ENCODE measurements around the gene CCT3.

CCT3 gene

DNA sequence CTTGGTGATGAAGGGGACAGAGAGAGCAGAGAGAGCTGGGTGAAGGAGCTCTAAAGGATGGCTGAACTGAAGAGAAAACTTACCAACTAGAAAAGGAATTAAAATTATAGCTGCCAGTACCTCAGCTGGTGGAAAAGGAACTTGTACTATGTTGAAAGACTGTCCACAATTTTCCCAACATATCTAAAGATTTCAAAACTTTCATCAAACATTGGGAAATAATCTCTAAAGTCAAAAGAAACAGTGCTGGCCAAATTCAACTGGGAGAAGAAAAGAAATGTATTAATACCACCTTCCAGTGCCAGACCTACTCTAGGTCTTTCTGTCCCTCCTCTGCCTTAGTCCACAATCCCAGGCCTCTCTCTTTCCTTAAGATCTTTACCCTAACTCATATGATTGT lies 61.6 kb downstream of the CCT3 start:
- no peak for DNase-seq

GRCh38 chr1:156270314-156270713 lies 67.8 kb downstream of the CCT3 start:
- DNase-seq, result no peak

DNA sequence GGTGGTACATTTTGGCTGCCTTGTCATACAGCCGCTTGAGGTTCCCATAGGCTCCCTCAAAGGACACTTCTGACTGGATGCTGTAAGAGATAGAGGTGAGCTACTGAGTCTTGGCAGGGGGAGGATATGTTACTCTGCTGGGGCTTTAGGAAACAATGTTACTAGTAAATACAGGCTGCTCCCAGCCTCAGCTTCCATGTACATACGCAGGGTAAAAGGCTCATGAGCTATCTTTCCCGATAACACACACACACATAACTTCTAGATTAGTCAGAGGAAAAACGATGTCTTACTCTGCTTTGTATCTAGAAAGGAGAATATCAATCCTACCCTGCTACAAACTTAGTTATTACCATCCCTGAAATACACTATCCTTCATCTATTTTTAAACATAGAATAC lies 69.8 kb downstream of the CCT3 start:
- no peak for DNase-seq

- no peak for DNase-seq
Measured at GRCh38 chr1:156266051-156266450, 72.0 kb downstream of the CCT3 start.

DNA sequence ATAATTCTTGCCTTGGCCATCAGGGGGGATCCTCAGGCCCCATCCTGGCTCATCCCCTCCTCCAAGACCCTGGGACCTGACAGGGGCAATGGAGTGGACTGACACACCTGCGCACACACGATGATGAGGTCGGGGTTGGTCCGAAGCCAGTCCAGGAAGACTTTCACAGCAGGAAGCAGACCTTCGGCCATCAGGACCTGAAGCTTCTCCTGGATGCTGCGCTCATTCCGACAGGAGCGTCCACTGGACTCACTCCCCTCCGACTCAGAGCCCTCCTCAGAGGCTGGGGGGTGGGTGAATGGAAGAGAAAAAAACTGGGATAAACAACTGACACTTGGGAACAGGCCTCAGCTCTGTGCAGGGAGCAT lies 74.8 kb downstream of the CCT3 start:
- no peak for DNase-seq

DNA sequence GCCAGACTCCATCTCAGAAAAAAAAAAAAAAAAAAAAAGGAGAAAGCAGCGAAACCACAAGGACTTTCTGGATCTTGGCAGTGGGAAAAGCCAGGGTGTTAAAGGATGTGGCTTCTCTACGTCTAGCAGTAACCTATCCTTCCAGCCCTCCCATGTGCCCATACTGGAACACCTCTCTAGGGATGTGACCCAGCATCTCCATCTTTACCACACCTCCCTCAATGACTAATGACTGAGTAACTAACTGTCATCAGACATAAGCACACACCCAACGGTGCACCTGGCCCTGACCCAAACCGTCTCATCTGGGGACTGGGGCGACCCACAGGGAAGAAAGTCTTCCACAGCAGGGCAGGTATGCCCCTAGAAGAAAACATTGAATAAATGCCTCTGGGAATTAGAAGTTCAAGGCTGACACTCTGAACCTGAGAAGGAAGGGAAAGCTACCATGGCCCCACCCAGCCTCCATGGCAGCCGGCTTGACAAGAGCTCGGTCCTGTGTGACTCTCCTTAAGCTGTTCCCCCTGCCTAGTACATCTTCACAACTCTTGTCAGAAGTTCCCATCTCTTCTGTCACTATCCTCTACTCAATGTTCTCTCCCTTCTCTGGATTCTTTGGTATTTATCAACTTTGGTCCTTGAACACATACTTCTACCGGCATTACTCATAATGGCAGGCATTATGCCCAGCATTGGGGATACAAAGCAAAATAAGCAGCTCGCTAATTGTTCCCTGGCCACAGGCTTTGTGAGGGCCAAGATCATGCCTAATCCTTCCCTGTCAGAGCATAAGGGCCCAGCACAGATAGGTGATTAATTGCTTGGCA lies 75.4 kb downstream of the CCT3 start:
- no peak for DNase-seq

DNA sequence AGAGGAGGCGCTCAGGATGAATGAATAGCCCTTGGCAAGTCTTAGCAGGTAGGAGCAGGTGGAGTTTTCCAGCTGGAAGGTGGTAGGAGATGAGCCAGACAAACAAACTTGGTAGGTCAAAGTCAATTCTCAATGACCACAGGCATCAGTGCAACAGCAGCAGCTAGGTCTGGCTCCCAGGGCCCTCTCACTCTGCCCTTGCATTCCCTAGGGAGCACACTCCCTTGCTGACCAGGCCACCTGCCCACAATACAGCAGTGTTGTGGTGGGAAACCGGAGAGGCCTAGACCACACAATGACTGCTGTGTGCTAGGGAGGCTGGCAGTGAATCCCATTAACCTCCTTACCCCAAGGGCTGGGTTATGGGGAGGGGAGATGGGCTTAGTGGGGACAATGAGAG lies 77.2 kb downstream of the CCT3 start:
- no peak for DNase-seq

- DNase-seq, result no peak
Measured at GRCh38 chr1:156259805-156260204, 78.3 kb downstream of the CCT3 start.

Measured in right forelimb (tissue), 1 donor.